ENCODE measurements around the gene HTR3E. TPM values are rescaled to one million over a fixed set of nuclear protein-coding genes. Genes with fewer than 3 reads are reported as not detected.
A peak's percentile ranks its signal among the peaks of the same experiment; 100 is the strongest.

HTR3E gene
- total and polyA plus RNA-seq, 2 of the 13 experiments (the other 11 are each of a cell fraction or from before 2014, with no cell fraction given), result not detected

GRCh38 chr3:184085389-184085852 is 11.4 kb upstream of the HTR3E start:
- no peaks in the 10 kb centered on the region for H3K36me3 ChIP-seq (replicated peaks in 1 of 2; ENCODE audit: control insufficient read depth in 1 of 2, insufficient read depth in 2 of 2, low read length in 2 of 2)
- TF ChIP-seq CTCF (CRISPR knock-in tag; IDR thresholded peaks at IDR 0.05) (no peak), FOSL1 (CRISPR knock-in tag; IDR thresholded peaks at IDR 0.05; ENCODE audit: borderline replicate concordance) (peak; percentile 19; the same call in 1 of the 2 replicates), ZNF614 (CRISPR knock-in tag; IDR thresholded peaks at IDR 0.05; ENCODE audit: borderline replicate concordance) (peak; percentile 100), JUND (CRISPR knock-in tag; IDR thresholded peaks at IDR 0.05) (peak; percentile 37; the same call in 1 of the 2 replicates), FOSL2 (CRISPR knock-in tag; IDR thresholded peaks at IDR 0.05) (peak; percentile 80), ZNF792 (CRISPR knock-in tag; IDR thresholded peaks at IDR 0.05) (no peak), ZSCAN21 (CRISPR knock-in tag; IDR thresholded peaks at IDR 0.05; ENCODE audit: borderline replicate concordance) (no peak), ATF3 (CRISPR knock-in tag; IDR thresholded peaks at IDR 0.05) (0 out of 2 replicates have a peak, but pooled peaks have one; percentile 37), ATF7 (IDR thresholded peaks at IDR 0.05) (no peak), ATF7 (CRISPR knock-in tag; IDR thresholded peaks at IDR 0.05) (no peak)
- peaks cover 0 to 1% of the 10 kb centered on the region in 2 experiments; a peak in 1 of 5 replicates for H3K27me3 ChIP-seq (ENCODE audit: control insufficient read depth in 1 of 2, insufficient read depth in 2 of 2, low read length in 2 of 2)
- POLR2A ChIA-PET, result no interaction called here
- H2AFZ ChIP-seq (ENCODE audit: low read length), result no peak overlapping the region
- no peak overlapping the region for H3K9ac ChIP-seq (ENCODE audit: insufficient read depth, low read depth, low read length)
- H3K27ac ChIP-seq (ENCODE audit: extremely low read length, insufficient read depth, low read length), result no peak overlapping the region
- in situ Hi-C loops (cut with HindIII; ENCODE audit: extremely low pct_ligation_motif_present, low pct_unique_long_range_greater_than_20kb), result no loop called here
- WGBS (ENCODE audit: low lambda C conversion rate), result 17% methylated on average over 3 of the region's 3 CpGs
- CTCF ChIA-PET (ENCODE audit: low intra/inter-chr PET ratio, low total read pairs), result no interaction called here
- no TSS peak for BruUV-seq (replicated peaks)
- H3K4me3 ChIP-seq (replicated peaks in 1 of 3; ENCODE audit: insufficient read depth in 1 of 3, low read depth in 2 of 3, low read length in 3 of 3), result no peak overlapping the region
- no peaks in the 10 kb centered on the region for H3K79me2 ChIP-seq (ENCODE audit: insufficient read depth, low read length)
- DNase-seq (ENCODE audit: low spot score), result no peak
- intact Hi-C loops (cut with micrococcal nuclease; ENCODE audit: unreplicated experiment), result no loop called here
- H3K4me1 ChIP-seq (ENCODE audit: insufficient read depth, low read length), result no peaks in the 10 kb centered on the region
- ATAC-seq, result no peak
- no peaks in the 10 kb centered on the region for H4K20me1 ChIP-seq (ENCODE audit: insufficient read depth, low read length)
- H3K4me2 ChIP-seq (ENCODE audit: low read depth, low read length), result no peak overlapping the region
- H3K9me3 ChIP-seq (ENCODE audit: low read length), result peaks cover 9% of the 10 kb centered on the region
- no peak for FAIRE-seq

All from HepG2 (cell line).